Activated CD4-positive, alpha-beta T cell treated with anti-CD3 and anti-CD28 coated beads, Interleukin-2, Interleukin-4, amounts not matched to agents 100 ng/mL and 50 ng/mL, durations not matched to agents 16 hours and 8 hours (primary cell): ENCODE measurements around the gene MATCAP1.

Experiments
- DNase-seq: peaks from one replicate; pipeline ENCODE4 v3.0.0-alpha.2; 2020; ENCODE audit warnings: low spot score

The MATCAP1 gene

GRCh38 chr16:67183627-67184452, at the start of gene MATCAP1:
Gene MATCAP1, minus strand, starts transcription at chr16:67183963. Its CDS starts 3,353 bp downstream, at chr16:67180610.
- DNase-seq: peak; percentile 98

GRCh38 chr16:67230809-67231660, 47.3 kb upstream of the MATCAP1 start:
- DNase-seq: no peak

GRCh38 chr16:67229906-67230808, 46.4 kb upstream of the MATCAP1 start:
- DNase-seq: no peak

DNA sequence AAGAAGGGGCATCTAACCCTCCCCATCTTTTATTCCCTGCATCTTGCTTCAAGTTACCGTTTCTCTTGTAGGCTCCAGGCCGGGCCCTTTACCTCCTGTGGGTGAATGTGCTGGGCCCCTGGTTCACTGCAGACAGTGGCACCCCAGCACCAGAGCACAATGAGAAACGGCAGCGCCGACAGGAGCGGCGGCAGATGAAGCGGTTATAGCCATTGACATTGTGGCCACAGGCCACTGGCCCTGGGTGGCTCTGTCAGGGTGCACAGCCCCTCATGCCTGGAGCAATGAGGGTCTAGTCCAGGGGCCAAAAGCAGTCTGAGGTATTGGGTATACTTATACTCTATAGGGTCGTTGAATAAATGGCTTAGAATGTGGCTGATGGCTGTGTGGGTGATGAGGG, 45.1 kb upstream of the MATCAP1 start:
- no peak for DNase-seq

- DNase-seq: no peak
Observed at GRCh38 chr16:67228034-67228785, 44.4 kb upstream of the MATCAP1 start.

GRCh38 chr16:67227567-67227921, 43.8 kb upstream of the MATCAP1 start:
- no peak for DNase-seq

DNA sequence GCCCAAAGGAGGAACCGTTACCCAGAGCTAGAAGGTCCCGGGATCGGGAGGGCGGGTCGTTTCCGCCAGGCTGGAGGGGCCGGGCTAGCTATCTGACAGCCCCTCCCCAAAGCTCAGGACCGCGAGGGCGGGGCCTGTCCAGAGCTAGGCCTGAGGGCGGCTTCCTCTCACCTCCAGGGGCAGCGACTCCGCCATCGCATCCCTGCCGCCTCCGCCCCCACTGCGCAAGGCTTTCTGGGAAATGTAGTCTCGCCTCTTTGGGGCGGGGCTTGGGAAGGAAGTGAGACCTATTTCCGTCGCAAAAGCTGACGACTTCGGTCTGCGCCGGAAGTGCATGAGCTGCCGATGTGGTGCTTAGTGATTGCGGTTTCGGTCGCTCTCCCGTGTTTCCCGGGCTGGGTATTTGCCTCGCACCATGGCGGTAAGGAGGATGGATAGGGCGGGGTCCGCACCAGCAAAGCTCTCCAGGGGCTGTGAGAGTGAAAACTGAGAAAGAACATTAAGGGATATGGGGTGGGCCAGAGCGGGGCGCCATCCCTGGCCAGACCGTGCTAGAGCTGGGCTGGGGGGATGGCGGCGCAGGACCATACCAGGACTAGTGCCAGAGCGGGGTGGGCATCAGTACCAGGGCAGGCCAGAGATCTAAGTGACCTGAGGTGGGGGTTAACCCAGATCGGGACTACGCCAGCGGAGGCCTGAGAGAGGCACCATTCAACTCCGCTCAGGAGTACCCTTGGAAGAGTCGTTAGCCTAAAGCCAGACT, 43.2 kb upstream of the MATCAP1 start, which contains the start of gene TMEM208:
Gene TMEM208 (plus strand): TSS at position 327 of the 763 bp plus-strand sequence. CDS start 89 bp downstream, at position 416.
- DNase-seq: peak; percentile 99

DNA sequence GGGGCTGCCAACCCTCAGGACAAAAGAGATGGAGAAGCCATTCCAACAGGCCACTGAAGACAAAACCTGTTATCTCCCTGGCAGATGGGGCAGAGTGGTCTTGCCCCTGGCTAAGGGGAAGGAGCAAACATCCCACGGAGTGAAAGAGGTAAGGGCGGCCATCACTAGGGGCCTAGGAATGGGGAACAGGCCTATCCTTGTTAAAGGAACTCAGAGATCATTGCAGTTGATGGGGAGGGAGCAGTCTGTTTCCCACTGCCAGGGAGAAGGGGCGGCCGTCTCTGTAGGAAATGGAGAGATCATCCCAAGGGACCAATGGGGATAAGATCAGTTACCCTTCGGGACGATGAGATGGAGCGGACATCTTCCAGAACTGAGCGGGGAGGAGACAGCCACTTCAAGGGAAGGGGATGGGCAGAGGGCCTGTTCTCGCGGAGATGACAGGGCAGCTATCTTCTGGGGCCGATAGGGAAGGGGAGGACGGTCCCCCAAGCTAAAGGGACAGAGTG, 42.6 kb upstream of the MATCAP1 start:
- DNase-seq: no peak

GRCh38 chr16:67223992-67224391, 40.2 kb upstream of the MATCAP1 start:
- DNase-seq: no peak

- no peak for DNase-seq
Observed at GRCh38 chr16:67216612-67217490, 33.1 kb upstream of the MATCAP1 start.

- DNase-seq: no peak
Observed at GRCh38 chr16:67215706-67216105, 31.9 kb upstream of the MATCAP1 start.

DNA sequence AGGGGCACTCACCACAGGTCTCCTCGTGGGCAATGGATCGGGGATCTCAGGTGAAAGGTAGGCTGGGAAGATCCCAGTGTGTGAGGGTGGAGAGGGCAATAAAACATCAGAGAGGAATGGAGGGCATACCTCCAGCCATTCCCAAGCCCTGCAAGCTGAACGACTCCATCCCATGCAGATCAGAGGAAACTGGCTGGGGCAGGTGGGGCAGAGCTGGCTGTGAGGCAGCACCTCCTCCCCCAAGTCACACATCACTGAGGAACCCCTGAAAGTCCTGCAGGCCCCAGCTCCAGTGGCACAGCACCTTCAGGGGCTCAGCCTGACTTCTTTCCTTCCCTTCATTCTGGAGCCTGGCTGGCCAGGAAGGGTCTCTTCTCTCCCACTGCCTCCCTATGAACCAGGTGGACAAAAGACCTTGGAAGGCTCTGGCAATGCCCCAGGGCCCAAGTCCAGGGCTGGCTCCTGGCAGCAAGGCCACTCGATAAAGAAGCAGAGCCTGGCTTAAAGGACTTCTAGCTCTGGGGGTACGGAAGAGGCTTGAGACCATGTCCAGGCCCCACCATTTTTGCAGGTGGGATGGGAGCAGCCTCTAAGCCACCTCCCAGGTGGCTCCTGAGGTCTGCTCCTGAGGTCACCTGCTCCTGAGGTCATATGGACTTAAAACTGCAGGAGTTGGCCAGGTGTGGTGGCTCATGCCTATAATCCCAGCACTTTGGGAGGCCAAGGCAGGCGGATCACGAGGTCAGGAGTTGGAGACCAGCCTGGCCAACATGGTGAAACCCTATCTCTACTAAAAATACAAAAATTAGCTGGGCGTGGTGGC, 29.6 kb upstream of the MATCAP1 start:
- DNase-seq: no peak

- DNase-seq: no peak
Observed at GRCh38 chr16:67212766-67213165, 29.0 kb upstream of the MATCAP1 start.

DNA sequence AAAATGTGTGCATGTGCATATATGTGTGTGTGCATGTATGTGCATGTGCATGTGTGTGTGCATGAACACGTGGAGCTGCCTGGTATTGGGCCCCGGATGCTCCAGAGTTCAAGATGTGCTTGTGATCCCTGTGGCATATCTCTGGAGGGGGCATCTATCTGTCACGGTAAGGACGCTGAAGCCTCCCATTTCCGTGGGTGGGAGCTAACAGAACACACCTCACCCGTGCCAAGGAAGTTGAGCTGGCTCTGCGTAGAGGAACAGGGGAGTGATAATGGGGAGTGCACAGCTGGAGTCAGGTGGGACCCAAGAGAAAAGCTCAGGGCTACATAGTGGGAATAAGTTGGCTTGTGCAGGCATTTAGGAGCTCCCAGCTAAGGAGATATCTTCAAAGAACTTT, 27.9 kb upstream of the MATCAP1 start:
- no peak for DNase-seq

- DNase-seq: no peak
Observed at GRCh38 chr16:67210069-67210937, 26.5 kb upstream of the MATCAP1 start.

DNA sequence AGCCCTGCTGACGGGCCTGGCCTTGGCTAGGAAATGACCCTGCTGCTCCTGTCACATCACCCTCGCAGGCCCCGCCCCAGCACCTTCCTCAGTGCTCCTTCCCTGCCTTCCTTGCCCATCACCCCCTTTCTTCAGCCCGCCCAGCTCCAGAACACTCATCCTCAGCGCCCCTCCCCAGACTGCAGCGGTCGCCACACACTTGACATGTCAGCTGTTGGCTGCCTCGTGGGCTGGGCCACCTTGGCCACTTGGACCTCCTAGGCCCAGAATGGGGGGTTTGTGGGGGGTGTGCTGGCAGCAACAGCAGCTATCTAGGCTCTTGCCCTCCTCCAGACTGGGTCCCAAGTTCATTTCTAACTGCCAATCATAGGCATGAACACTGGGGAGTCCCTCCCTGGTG, 25.8 kb upstream of the MATCAP1 start:
- DNase-seq: no peak

GRCh38 chr16:67208154-67208896, 24.6 kb upstream of the MATCAP1 start:
- DNase-seq: no peak
